Stomach smooth muscle (tissue), 2 donors: ENCODE measurements around the gene PLEKHA8.

ENCODE experiments used
- H3K27ac ChIP-seq: one replicate; pipeline ENCODE4 v1.7.0; 2013; ENCODE audit warnings: mild to moderate bottlenecking, low read length, inconsistent platforms
- H3K27me3 ChIP-seq, 2 donors: one replicate each; pipeline ENCODE4 v1.7.0; 2013; ENCODE audit warnings: low read length in 2 of 2; ENCODE audit not compliant: insufficient read depth in 2 of 2, control insufficient read depth in 1 of 2
- H3K36me3 ChIP-seq, 2 donors: one replicate each; pipeline ENCODE4 v1.7.0; 2013; ENCODE audit warnings: low read length in 2 of 2; ENCODE audit not compliant: control insufficient read depth in 2 of 2, insufficient read depth in 2 of 2
- H3K4me1 ChIP-seq: one replicate; pipeline ENCODE4 v1.7.0; 2013; ENCODE audit warnings: low read length; ENCODE audit not compliant: control insufficient read depth, insufficient read depth
- H3K4me3 ChIP-seq, 2 donors: one replicate each; pipeline ENCODE4 v1.7.0; 2013; ENCODE audit warnings: low read length in 2 of 2
- H3K9ac ChIP-seq, 2 donors: one replicate each; pipeline ENCODE4 v1.7.0; 2013; ENCODE audit warnings: low read length in 2 of 2, mild to moderate bottlenecking in 1 of 2
- H3K9me3 ChIP-seq, 2 donors: one replicate each; pipeline ENCODE4 v1.7.0; 2013; ENCODE audit warnings: low read length in 2 of 2; ENCODE audit not compliant: control insufficient read depth in 2 of 2
- donor health status: healthy.
- donor health status: Pancreatic carcinoma.

PLEKHA8 gene

DNA sequence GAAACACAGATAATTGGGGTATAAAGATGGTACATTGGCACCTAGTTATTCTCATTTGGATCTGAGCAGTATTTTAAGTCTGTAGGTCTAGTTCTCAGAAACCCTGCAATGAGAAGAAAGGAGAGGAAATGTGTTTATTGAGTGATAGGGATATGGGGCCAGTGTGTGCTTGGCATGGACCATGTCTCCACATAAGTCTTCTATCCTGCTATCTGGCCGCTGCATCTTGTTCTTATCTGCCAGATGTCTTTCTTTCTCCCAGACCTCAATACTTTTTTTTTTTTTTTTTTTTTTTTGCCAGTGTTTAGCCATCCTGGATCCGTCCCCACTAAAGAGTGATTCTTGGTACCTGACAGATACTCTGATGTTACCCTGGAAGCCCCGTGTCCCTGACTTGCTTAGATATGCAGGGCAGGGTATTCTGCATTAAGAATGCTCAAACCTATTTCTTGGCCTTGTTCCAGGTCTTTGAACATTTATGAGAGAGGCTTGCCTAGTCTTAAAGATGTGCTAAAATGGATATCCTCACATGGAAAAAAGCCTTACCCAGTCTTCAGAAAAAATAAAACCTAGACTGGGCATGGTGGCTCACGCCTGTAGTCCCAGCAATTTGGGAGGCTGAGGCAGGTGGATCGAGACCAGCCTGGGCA is 116.6 kb downstream of the PLEKHA8 start:
- Histone ChIP-seq H3K4me1 (peaks cover 30% of the 10 kb centered on the region), H3K9ac (no peak overlapping the region), H3K4me3 (no peak overlapping the region), H3K36me3 (peaks cover 0 to 6% of the 10 kb centered on the region in 2 donors), H3K27ac (no peak overlapping the region), H3K27me3 (no peaks in the 10 kb centered on the region), H3K9me3 (no peaks in the 10 kb centered on the region)

DNA sequence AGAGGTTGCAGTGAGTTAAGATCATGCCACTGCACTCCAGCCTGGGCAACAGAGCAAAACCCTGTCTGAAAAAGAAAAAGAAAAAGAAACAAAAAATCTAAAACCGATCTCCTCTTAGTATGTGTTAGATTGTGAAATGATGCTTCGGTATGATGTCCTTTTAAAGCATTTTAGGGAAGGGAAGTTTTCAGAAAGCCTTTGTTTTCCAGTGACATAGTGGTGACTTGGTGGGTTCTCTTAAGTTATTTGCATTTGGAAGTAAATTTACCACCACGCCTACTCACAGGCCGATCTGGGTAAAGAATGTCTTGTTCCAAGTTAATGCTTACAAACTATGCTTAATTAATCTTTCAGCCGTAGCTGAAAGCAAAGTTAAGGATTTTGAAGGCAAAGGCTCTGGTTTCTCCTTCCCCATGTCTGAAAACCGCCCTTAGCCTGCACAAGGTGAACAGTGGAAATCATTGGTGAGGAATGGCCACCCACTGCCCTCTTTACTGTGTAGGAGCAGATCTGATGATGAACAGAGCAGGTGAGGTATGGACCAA is 117.3 kb downstream of the PLEKHA8 start:
- Histone ChIP-seq H3K27me3 (no peaks in the 10 kb centered on the region), H3K9me3 (no peaks in the 10 kb centered on the region), H3K27ac (no peak overlapping the region), H3K9ac (no peak overlapping the region), H3K4me3 (no peak overlapping the region), H3K36me3 (peaks cover 0 to 10% of the 10 kb centered on the region in 2 donors), H3K4me1 (peaks cover 29% of the 10 kb centered on the region)

DNA sequence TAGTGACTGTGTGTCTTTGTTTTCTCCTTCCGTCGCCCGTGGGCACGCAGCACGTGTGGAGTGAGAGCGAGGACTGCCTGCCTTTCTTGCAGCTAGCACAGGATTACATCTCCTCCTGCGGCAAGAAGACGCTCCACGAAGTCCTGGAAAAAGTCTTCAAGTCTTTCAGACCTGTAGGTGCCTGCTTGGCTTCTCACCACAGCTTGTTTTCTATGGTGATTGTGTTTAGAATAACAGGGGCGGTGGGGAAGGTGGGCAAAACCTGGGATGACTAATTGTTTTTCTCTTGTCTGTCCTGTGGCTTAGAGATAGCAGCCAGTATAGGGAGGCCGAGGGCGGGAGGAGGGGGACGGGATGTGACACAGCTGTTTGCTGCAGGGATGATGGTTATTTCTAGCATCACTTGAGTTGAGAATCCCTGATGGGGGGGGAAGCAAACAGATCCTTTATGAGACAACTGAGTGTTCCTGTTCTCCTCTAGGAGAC is 118.0 kb downstream of the PLEKHA8 start:
- no peak overlapping the region for H3K4me3 ChIP-seq

DNA sequence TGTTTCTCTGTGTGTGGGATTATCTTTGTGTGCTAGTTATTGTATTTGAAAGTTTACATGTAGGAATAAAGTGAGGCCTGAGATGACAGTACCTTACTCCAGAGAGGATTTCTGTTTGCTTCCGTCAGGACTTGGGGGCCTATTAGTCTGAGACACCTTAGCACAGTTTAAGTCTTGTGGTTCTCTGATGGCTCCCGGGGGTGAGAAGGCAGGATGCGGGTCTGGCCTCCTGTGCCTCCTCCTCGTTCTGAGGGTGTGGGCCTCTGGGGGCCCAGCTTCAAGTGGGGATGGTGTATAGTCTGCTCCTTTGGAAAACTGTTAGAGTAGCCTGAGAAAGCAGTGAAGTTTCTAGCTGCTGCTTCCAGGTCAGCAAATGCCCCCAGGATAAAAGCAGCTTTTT is 119.0 kb downstream of the PLEKHA8 start:
- H3K9ac ChIP-seq = no peak overlapping the region
- H3K4me1 ChIP-seq = peaks cover 22% of the 10 kb centered on the region
- H3K4me3 ChIP-seq = no peak overlapping the region
- no peak overlapping the region for H3K27ac ChIP-seq
- peaks cover 2 to 13% of the 10 kb centered on the region in 2 donors for H3K36me3 ChIP-seq
- H3K9me3 ChIP-seq = no peaks in the 10 kb centered on the region
- no peaks in the 10 kb centered on the region for H3K27me3 ChIP-seq

More for the DNA sequence above, 118.0 kb downstream of the PLEKHA8 start:
- Histone ChIP-seq H3K4me1 (peaks cover 29% of the 10 kb centered on the region), H3K36me3 (peaks cover 0 to 11% of the 10 kb centered on the region in 2 donors), H3K27me3 (no peaks in the 10 kb centered on the region), H3K9me3 (no peaks in the 10 kb centered on the region), H3K27ac (peak overlapping the region; percentile 2), H3K9ac (no peak overlapping the region)

DNA sequence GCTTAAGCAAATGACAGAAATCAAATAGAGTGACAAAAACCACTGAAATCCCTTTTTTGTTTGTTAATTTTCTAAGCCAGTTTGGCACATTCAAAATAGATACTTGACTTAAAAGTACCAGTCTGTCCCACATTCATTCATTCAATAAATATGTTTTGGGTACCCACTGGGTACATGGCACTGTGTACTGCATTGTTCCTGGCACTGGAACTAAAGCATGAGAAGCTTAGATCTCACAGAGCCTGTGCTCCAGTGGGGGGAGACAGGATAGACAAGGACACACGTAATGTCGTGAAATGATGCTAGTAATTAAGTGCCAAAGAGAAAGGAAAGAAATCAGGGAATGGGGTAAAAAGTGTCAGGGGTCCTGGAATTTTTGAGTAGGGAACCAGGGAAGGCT is 119.6 kb downstream of the PLEKHA8 start:
- no peaks in the 10 kb centered on the region for H3K27me3 ChIP-seq
- H3K36me3 ChIP-seq = peaks cover 6 to 18% of the 10 kb centered on the region in 2 donors
- no peak overlapping the region for H3K27ac ChIP-seq
- no peak overlapping the region for H3K9ac ChIP-seq
- H3K9me3 ChIP-seq = no peaks in the 10 kb centered on the region
- no peak overlapping the region for H3K4me3 ChIP-seq
- peaks cover 18% of the 10 kb centered on the region for H3K4me1 ChIP-seq

DNA sequence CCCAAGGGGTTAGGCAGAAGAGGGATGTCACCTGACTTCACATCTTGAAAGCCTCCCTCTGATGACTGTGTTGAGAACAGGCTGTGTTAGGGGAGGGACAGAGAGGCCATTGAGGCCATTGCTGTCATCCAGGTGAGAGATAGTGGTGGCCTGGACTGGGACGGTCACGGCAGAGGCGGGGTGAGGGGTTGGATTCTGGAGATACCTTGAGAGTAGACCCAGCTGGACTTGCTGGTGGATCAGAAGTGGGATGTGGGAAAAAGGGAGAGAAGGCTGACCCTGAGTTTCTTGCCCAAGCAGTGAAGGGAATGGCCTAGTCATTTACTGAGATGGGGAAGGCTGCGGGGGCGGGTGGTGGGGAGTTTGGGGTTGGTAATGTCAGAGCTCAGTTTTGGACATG is 120.2 kb downstream of the PLEKHA8 start:
- Histone ChIP-seq H3K9ac (no peak overlapping the region), H3K4me1 (peaks cover 18% of the 10 kb centered on the region)

DNA sequence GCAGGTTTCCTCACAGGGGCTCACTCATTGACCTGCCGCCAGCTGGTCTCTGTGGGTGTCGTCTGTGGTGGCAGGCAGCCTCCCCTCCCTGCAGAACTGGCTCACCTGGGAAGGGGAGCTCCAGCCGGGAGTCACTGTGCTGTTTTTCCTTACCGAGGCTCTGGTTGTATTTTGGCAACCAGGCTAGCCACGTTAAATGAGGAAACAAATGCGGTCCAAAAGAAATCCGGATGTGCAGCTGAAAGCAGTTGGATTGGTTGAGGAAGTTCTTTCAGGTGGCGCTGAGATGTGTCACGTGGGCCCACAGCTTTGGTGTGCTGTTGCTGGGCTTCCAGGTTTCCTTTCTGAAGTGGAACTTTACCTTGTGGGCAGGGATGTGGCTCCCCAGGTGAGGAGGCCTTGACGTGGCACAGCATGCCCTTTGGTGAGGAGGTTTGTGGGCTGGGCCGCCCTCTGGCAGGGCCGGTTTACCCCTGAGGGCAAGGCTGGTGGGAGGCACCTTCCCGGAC is 120.8 kb downstream of the PLEKHA8 start:
- no peaks in the 10 kb centered on the region for H3K9me3 ChIP-seq
- H3K36me3 ChIP-seq = peaks cover 6 to 20% of the 10 kb centered on the region in 2 donors
- no peak overlapping the region for H3K9ac ChIP-seq
- no peaks in the 10 kb centered on the region for H3K27me3 ChIP-seq
- peaks cover 18% of the 10 kb centered on the region for H3K4me1 ChIP-seq
- H3K4me3 ChIP-seq = no peak overlapping the region
- no peak overlapping the region for H3K27ac ChIP-seq

More for the DNA sequence above, 120.2 kb downstream of the PLEKHA8 start:
- H3K4me3 ChIP-seq = no peak overlapping the region
- H3K9me3 ChIP-seq = no peaks in the 10 kb centered on the region
- H3K36me3 ChIP-seq = peaks cover 6 to 18% of the 10 kb centered on the region in 2 donors
- H3K27me3 ChIP-seq = no peaks in the 10 kb centered on the region
- H3K27ac ChIP-seq = no peak overlapping the region

DNA sequence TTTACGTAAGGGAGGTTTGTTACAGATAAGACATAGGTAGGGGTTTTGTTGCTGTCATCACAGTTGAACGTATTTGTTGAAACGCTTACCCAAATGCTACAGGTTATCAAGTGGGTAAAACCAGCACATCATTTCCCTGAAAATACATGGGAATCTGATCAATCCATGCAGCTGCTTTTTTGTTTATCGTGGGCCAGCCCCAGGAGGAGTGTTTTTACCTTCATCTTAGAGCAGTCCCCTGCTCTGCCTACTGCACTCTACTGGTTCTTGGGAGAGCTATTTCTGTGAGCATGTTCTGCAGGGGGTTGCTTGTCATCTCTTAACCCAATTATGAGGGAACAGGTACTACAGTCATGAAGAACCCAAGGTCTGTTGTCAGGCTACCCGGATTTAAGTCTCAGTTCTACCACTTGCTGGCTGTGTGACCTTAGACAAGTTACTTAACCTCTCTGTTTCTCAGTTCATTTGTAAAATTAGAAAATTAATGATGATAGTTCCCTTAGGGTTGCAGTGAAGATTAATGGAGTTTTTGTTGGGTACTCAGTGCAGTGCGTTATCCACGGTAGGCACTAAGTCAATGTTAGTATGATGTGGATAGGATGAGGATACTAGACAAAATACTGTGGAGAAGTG is 121.5 kb downstream of the PLEKHA8 start:
- H3K4me1 ChIP-seq = peaks cover 18% of the 10 kb centered on the region
- no peak overlapping the region for H3K27ac ChIP-seq
- no peak overlapping the region for H3K9ac ChIP-seq
- no peaks in the 10 kb centered on the region for H3K27me3 ChIP-seq
- H3K4me3 ChIP-seq = no peak overlapping the region
- no peaks in the 10 kb centered on the region for H3K9me3 ChIP-seq
- peaks cover 6 to 27% of the 10 kb centered on the region in 2 donors for H3K36me3 ChIP-seq

DNA sequence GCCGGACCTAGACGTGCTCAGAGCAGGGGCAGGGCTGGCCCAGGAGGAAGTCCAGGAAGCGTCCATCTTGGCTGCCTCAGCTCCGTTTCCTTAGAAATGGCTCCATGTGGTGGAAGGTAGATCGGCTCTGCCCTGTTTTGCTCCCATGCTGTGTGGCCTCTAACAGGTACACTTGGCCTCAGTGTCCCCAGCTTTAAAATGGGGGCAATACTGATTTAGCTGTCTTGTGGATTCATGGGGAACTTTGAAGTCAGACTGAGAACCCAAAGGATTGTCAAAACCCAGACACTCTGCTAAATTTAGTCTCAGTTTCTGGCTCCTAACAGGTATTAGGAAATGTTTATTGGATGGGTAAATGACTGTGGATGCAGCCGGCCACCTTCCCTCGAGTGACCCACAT is 122.5 kb downstream of the PLEKHA8 start:
- Histone ChIP-seq H3K9me3 (no peaks in the 10 kb centered on the region), H3K27me3 (no peaks in the 10 kb centered on the region), H3K36me3 (peaks cover 6 to 27% of the 10 kb centered on the region in 2 donors), H3K27ac (no peak overlapping the region), H3K9ac (no peak overlapping the region), H3K4me3 (no peak overlapping the region), H3K4me1 (peaks cover 18% of the 10 kb centered on the region)

DNA sequence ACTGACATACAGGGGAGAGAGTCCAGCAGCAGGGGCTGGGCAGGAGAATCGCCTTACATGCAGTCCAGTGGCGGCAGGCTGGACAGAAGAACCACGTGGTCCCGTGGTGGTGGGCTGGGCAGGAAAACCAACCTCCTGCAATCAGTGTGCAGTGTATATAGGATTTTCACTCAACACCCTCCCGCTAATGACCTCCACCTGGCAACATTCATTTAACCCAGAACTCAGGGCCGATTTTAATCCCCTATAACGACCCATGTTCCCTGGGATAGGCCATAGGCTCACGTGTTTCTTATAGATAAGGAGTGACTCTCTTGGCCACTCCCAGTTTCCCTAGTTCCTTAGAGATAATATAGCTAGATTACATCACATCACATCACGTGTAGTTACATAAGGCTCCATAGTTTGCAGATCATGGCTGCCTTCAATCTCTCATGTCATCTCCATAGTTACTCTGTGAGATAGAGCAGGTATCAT is 125.9 kb downstream of the PLEKHA8 start:
- Histone ChIP-seq H3K9ac (no peak overlapping the region), H3K9me3 (no peaks in the 10 kb centered on the region), H3K27ac (no peak overlapping the region), H3K36me3 (peaks cover 13 to 29% of the 10 kb centered on the region in 2 donors), H3K27me3 (no peaks in the 10 kb centered on the region), H3K4me3 (no peak overlapping the region), H3K4me1 (peaks cover 3% of the 10 kb centered on the region)
